H9 (cell line): ENCODE measurements around the gene F3. TPM values are rescaled to one million over a fixed set of nuclear protein-coding genes. Genes with fewer than 3 reads are reported as not detected.

Experiments used
- DNase-seq: peaks from one replicate; pipeline ENCODE4 v3.0.0-alpha.2; 2017
- H2AFZ ChIP-seq: one replicate; pipeline ENCODE4 v1.6.1; 2013; ENCODE audit warnings: mild to moderate bottlenecking, low read length, control low read depth, moderate library complexity
- H2AK5ac ChIP-seq: 2 replicates; pipeline ENCODE4 v1.6.1; 2013; ENCODE audit warnings: low read length, control low read depth, mixed read lengths; ENCODE audit not compliant: insufficient read length
- H2BK120ac ChIP-seq: one replicate; pipeline ENCODE4 v1.6.1; 2013; ENCODE audit warnings: low read depth, mild to moderate bottlenecking, low read length, control low read depth, inconsistent platforms; ENCODE audit not compliant: poor library complexity, severe bottlenecking
- H2BK12ac ChIP-seq: 2 replicates; pipeline ENCODE4 v1.6.1; 2013; ENCODE audit warnings: low read length, control low read depth, mixed read lengths, low read depth; ENCODE audit not compliant: insufficient read length
- H2BK15ac ChIP-seq: 2 replicates; pipeline ENCODE4 v1.6.1; 2013; ENCODE audit warnings: low read depth, low read length, control low read depth
- H2BK20ac ChIP-seq: one replicate; pipeline ENCODE4 v1.6.1; 2013; ENCODE audit warnings: low read depth, mild to moderate bottlenecking, low read length, control low read depth, inconsistent platforms; ENCODE audit not compliant: poor library complexity, severe bottlenecking
- H2BK5ac ChIP-seq: 2 replicates; pipeline ENCODE4 v1.6.1; 2013; ENCODE audit warnings: low read length, control low read depth, mixed read lengths; ENCODE audit not compliant: insufficient read length
- H3K14ac ChIP-seq: 2 replicates; pipeline ENCODE4 v1.6.1; 2013; ENCODE audit warnings: low read length, control low read depth; ENCODE audit not compliant: insufficient read depth
- H3K18ac ChIP-seq: 2 replicates; pipeline ENCODE4 v1.6.1; 2013; ENCODE audit warnings: low read depth, mild to moderate bottlenecking, mixed read lengths, low read length, control low read depth; ENCODE audit not compliant: insufficient read length
- H3K23ac ChIP-seq: 2 replicates; pipeline ENCODE4 v1.6.1; 2013; ENCODE audit warnings: low read length, control low read depth, mixed read lengths, low read depth; ENCODE audit not compliant: insufficient read length
- H3K23me2 ChIP-seq: 2 replicates; pipeline ENCODE4 v1.6.1; 2013; ENCODE audit warnings: low read depth, mild to moderate bottlenecking, mixed read lengths, low read length, control low read depth; ENCODE audit not compliant: insufficient read length, poor library complexity, severe bottlenecking
- H3K27ac ChIP-seq: 2 replicates; pipeline ENCODE4 v1.5.1; 2013; ENCODE audit warnings: low read length, control low read depth, mixed read lengths, low read depth; ENCODE audit not compliant: insufficient read length
- H3K27me3 ChIP-seq: 2 replicates; pipeline ENCODE4 v1.6.1; 2013; ENCODE audit warnings: low read length, control low read depth, inconsistent platforms; ENCODE audit not compliant: insufficient read depth
- H3K4ac ChIP-seq: 2 replicates; pipeline ENCODE4 v1.6.1; 2013; ENCODE audit warnings: low read depth, mild to moderate bottlenecking, control low read depth, inconsistent platforms, low read length, moderate library complexity
- H3K4me1 ChIP-seq: 2 replicates; pipeline ENCODE4 v1.6.1; 2013; ENCODE audit warnings: low read length, control low read depth, inconsistent platforms; ENCODE audit not compliant: insufficient read depth
- H3K4me2 ChIP-seq: 2 replicates; pipeline ENCODE4 v1.6.1; 2013; ENCODE audit warnings: low read length, control low read depth, mixed read lengths; ENCODE audit not compliant: insufficient read length, insufficient read depth
- H3K56ac ChIP-seq: 2 replicates; pipeline ENCODE4 v1.6.1; 2013; ENCODE audit warnings: low read depth, mild to moderate bottlenecking, mixed read lengths, low read length, control low read depth; ENCODE audit not compliant: insufficient read length
- H3K79me1 ChIP-seq: 2 replicates; pipeline ENCODE4 v1.6.1; 2013; ENCODE audit warnings: low read depth, mild to moderate bottlenecking, moderate library complexity, low read length, control low read depth, inconsistent platforms; ENCODE audit not compliant: insufficient read depth, poor library complexity, severe bottlenecking
- H3K79me2 ChIP-seq: 2 replicates; pipeline ENCODE4 v1.6.1; 2013; ENCODE audit warnings: low read length, control low read depth, inconsistent platforms; ENCODE audit not compliant: insufficient read depth
- H3K9ac ChIP-seq: 2 replicates; pipeline ENCODE4 v1.6.1; 2013; ENCODE audit warnings: low read length, control low read depth, mixed read lengths; ENCODE audit not compliant: insufficient read length; ENCODE audit errors: extremely low read depth
- H3K9me3 ChIP-seq: one replicate; pipeline ENCODE4 v1.6.1; 2013; ENCODE audit warnings: low read depth, low read length, inconsistent platforms; ENCODE audit not compliant: control insufficient read depth
- H3T11ph ChIP-seq: one replicate; pipeline ENCODE4 v1.6.1; 2013; ENCODE audit warnings: mild to moderate bottlenecking, low read length, control low read depth, inconsistent platforms
- H4K20me1 ChIP-seq: one replicate; pipeline ENCODE4 v1.6.1; 2013; ENCODE audit not compliant: control insufficient read depth, insufficient read length, insufficient read depth
- H4K5ac ChIP-seq: 2 replicates; pipeline ENCODE4 v1.6.1; 2013; ENCODE audit warnings: low read depth, mild to moderate bottlenecking, mixed read lengths, low read length, control low read depth; ENCODE audit not compliant: insufficient read length
- H4K8ac ChIP-seq: replicated peaks from 2 replicates; pipeline ENCODE4 v1.6.1; 2013; ENCODE audit warnings: low read length, control low read depth, mixed read lengths, low read depth; ENCODE audit not compliant: insufficient read length
- H4K91ac ChIP-seq: 2 replicates; pipeline ENCODE4 v1.6.1; 2013; ENCODE audit warnings: low read depth, mild to moderate bottlenecking, moderate library complexity, mixed read lengths, low read length, control low read depth; ENCODE audit not compliant: insufficient read length
- H3K27ac Mint-ChIP-seq, 3 experiments: 2 replicates in 2 of 3; 3 replicates in 1 of 3; pipeline ENCODE4 v1.8.0; 2020 to 2021; ENCODE audit warnings: mixed read lengths in 3 of 3, mild to moderate bottlenecking in 1 of 3, moderate library complexity in 1 of 3
- H3K27me3 Mint-ChIP-seq: 2 replicates; pipeline ENCODE4 v1.8.0; 2021; ENCODE audit warnings: low read depth, mild to moderate bottlenecking, moderate library complexity, mixed read lengths
- H3K36me3 Mint-ChIP-seq, 3 experiments: 2 replicates in 2 of 3; 3 replicates in 1 of 3; pipeline ENCODE4 v1.8.0; 2020 to 2021; ENCODE audit warnings: low read depth in 3 of 3, mixed read lengths in 3 of 3; ENCODE audit not compliant: insufficient read depth in 1 of 3
- H3K4me1 Mint-ChIP-seq, 2 experiments: 2 replicates each; pipeline ENCODE4 v1.8.0; 2020; ENCODE audit warnings: mixed read lengths in 2 of 2
- H3K4me3 Mint-ChIP-seq, 2 experiments: 2 replicates in 1 of 2; 3 replicates in 1 of 2; pipeline ENCODE4 v1.8.0; 2020 to 2021; ENCODE audit warnings: mild to moderate bottlenecking in 2 of 2, mixed read lengths in 2 of 2, moderate library complexity in 1 of 2
- H3K9me3 Mint-ChIP-seq, 2 experiments: 2 replicates in 1 of 2; 3 replicates in 1 of 2; pipeline ENCODE4 v1.8.0; 2020; ENCODE audit warnings: mild to moderate bottlenecking in 2 of 2, mixed read lengths in 2 of 2, moderate library complexity in 1 of 2
- CTCF ChIP-seq: fragments of 200-600 bp; sonication (generic); conservative IDR thresholded peaks from 3 replicates; pipeline ENCODE4 v1.8.0; 2021; ENCODE audit warnings: antibody characterized with exemption, mild to moderate bottlenecking
- WGBS: extraction: QIAGEN DNeasy Blood & Tissue Kit; methylation state at CpG from one replicate; pipeline ENCODE4 v1.1.7; 2013; ENCODE audit warnings: missing lambda C conversion rate, low lambda C conversion rate, mixed read lengths; ENCODE audit not compliant: insufficient read length; ENCODE audit errors: extremely low coverage; 5-methylcytosine and 5-hydroxymethylcytosine counted together
- total RNA-seq: library from RNA; stranded (reverse); gene quantifications from 2 replicates; pipeline ENCODE4 v1.2.1, GENCODE V29; 2021

F3 gene
- total RNA-seq, 1 experiment from 2014 or later, result 21.7 TPM

GRCh38 chr1:94562519-94563260 lies 21.1 kb upstream of the F3 start:
- no peak overlapping the region for H2AFZ ChIP-seq
- no CpG with 5 or more reads among the region's 12 CpGs for WGBS
- H2AK5ac ChIP-seq, result no peak overlapping the region
- Mint-ChIP-seq H3K27me3 (no peaks in the 10 kb centered on the region), H3K36me3 (peaks cover 0 to 6% (median 0%) of the 10 kb centered on the region in 3 experiments; a peak in 3 of 7 replicates), H3K27ac (no peak overlapping the region; a peak in 1 of 7 replicates), H3K4me1 (peaks cover 0 to 6% of the 10 kb centered on the region in 2 experiments; a peak in 3 of 4 replicates), H3K9me3 (peaks cover 3 to 5% of the 10 kb centered on the region in 2 experiments; a peak in 3 of 5 replicates), H3K4me3 (no peak overlapping the region)
- no peak overlapping the region for H3K9ac ChIP-seq
- no peak overlapping the region for H4K91ac ChIP-seq
- no peak overlapping the region for H2BK12ac ChIP-seq
- no peak overlapping the region for H3K27ac ChIP-seq
- H3K23ac ChIP-seq, result no peak overlapping the region
- H3K56ac ChIP-seq, result no peak overlapping the region
- no peak for TF ChIP-seq CTCF
- H4K20me1 ChIP-seq, result no peaks in the 10 kb centered on the region
- no peak overlapping the region for H4K8ac ChIP-seq
- H3K9me3 ChIP-seq, result no peaks in the 10 kb centered on the region
- no peak overlapping the region for H2BK20ac ChIP-seq
- no peak overlapping the region for H4K5ac ChIP-seq
- no peak for DNase-seq
- no peak overlapping the region for H3K4me2 ChIP-seq
- H3K23me2 ChIP-seq, result peaks cover 4% of the 10 kb centered on the region
- H3K4me1 ChIP-seq, result no peaks in the 10 kb centered on the region
- H2BK15ac ChIP-seq, result peak overlapping the region; percentile 52; the same call in 1 of the 2 replicates
- no peaks in the 10 kb centered on the region for H3K27me3 ChIP-seq
- H2BK5ac ChIP-seq, result no peak overlapping the region
- no peak overlapping the region; the same call in 1 of the 2 replicates for H3K14ac ChIP-seq
- no peak overlapping the region for H2BK120ac ChIP-seq
- no peak overlapping the region for H3K4ac ChIP-seq
- no peak overlapping the region for H3T11ph ChIP-seq
- H3K79me2 ChIP-seq, result no peaks in the 10 kb centered on the region
- H3K18ac ChIP-seq, result no peak overlapping the region
- H3K79me1 ChIP-seq, result no peaks in the 10 kb centered on the region
